ENCODE results near the gene CHIC2. TPM values are rescaled to one million over a fixed set of nuclear protein-coding genes. Genes with fewer than 3 reads are reported as not detected.

CHIC2 gene
- total and polyA plus RNA-seq, 2 of the 4 experiments (the other 2 are of a cell fraction) = 20.4 to 26.3 TPM

DNA sequence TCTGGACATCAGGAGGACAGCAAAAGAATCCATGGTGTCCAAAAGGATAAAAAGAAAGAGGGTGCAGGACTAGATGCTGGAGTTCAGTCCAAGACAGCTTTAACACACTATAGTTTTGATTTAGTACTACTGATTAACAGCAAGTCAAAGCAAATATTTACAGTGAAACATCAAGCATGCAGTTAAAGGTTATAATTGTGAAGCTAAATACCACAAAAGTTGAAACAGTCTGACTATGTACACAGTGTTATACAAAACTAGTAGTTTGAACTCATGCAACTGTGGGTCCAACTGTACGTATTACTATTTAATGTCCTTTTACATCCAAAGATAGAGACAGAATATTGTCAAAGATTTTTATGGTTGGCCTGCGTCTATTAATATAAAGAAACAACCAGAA is 57.6 kb downstream of the CHIC2 start:
- no peak overlapping the region for H2BK15ac ChIP-seq (ENCODE audit: low read depth, low read length)
- H3K4me3 ChIP-seq (ENCODE audit: insufficient read depth, low read depth, low read length) = no peak overlapping the region
- H3K23ac ChIP-seq (ENCODE audit: low read depth, low read length) = peak overlapping the region; percentile 59; the same call in 1 of the 2 replicates
- no TSS peak for BruUV-seq (replicated peaks)
- no peaks in the 10 kb centered on the region for H3K27me3 ChIP-seq (ENCODE audit: control insufficient read depth, insufficient read depth, low read length)
- H4K8ac ChIP-seq (ENCODE audit: low read depth in 2 of 2, low read length in 2 of 2) = no peak overlapping the region
- H3K4ac ChIP-seq (ENCODE audit: low read depth, low read length) = no peak overlapping the region
- no peak overlapping the region for H2AK5ac ChIP-seq (ENCODE audit: low read depth, low read length)
- no peak for TF ChIP-seq FOS (IDR thresholded peaks at IDR 0.05; ENCODE audit: low read depth, low read length)
- TF ChIP-seq BHLHE40 (IDR thresholded peaks at IDR 0.05; ENCODE audit: low read depth, low read length) = no peak
- TF ChIP-seq CEBPB (IDR thresholded peaks at IDR 0.05; ENCODE audit: low read depth, low read length) = no peak
- TF ChIP-seq RFX5 (IDR thresholded peaks at IDR 0.05; ENCODE audit: low read depth, low read length) = no peak
- no peak for TF ChIP-seq CHD1 (IDR thresholded peaks at IDR 0.05; ENCODE audit: low read depth, low read length)
- TF ChIP-seq RCOR1 (IDR thresholded peaks at IDR 0.05; ENCODE audit: insufficient replicate concordance, low read length) = no peak
- TF ChIP-seq RAD21 (IDR thresholded peaks at IDR 0.05; ENCODE audit: low read length) = no peak
- TF ChIP-seq POLR2A (IDR thresholded peaks at IDR 0.05; ENCODE audit: low read depth, low read length) = no peak
- TF ChIP-seq, protein P1, sequence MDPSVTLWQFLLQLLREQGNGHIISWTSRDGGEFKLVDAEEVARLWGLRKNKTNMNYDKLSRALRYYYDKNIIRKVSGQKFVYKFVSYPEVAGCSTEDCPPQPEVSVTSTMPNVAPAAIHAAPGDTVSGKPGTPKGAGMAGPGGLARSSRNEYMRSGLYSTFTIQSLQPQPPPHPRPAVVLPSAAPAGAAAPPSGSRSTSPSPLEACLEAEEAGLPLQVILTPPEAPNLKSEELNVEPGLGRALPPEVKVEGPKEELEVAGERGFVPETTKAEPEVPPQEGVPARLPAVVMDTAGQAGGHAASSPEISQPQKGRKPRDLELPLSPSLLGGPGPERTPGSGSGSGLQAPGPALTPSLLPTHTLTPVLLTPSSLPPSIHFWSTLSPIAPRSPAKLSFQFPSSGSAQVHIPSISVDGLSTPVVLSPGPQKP (IDR thresholded peaks at IDR 0.05; ENCODE audit: borderline replicate concordance, low read depth, low read length) = no peak
- H2BK20ac ChIP-seq (ENCODE audit: low read depth, low read length) = no peak overlapping the region
- H3K36me3 ChIP-seq (ENCODE audit: control insufficient read depth, insufficient read depth, low read length) = peaks cover 9% of the 10 kb centered on the region; the same call in 1 of the 2 replicates
- no peak overlapping the region for H2BK120ac ChIP-seq (ENCODE audit: low read depth, low read length)
- ChIA-PET POLR2A (ENCODE audit: unreplicated experiment) (no interaction called here), CTCF (interaction anchor here (0.5 to 1.1 kb wide), 4 partner anchors 9 to 894 kb away, joined by 3 to 6 read pairs (median 4); no protein-coding TSS in a partner anchor)
- dilution Hi-C loops (cut with HindIII; ENCODE audit: low sequenced_read_pairs, unreplicated experiment) = no loop called here
- H4K5ac ChIP-seq (ENCODE audit: low read depth, low read length) = no peak overlapping the region
- no peak overlapping the region for H3K14ac ChIP-seq (replicated peaks; ENCODE audit: low read depth, low read length)
- in situ Hi-C loops (cut with MboI; ENCODE audit: low sequenced_read_pairs) = no loop called here
- H3K9me3 ChIP-seq (ENCODE audit: control insufficient read depth, insufficient read depth, low read length) = no peaks in the 10 kb centered on the region
- no peak overlapping the region for H4K91ac ChIP-seq (ENCODE audit: insufficient read depth, low read depth, low read length)
- H2AFZ ChIP-seq (replicated peaks; ENCODE audit: low read length, poor library complexity) = no peak overlapping the region
- H3K18ac ChIP-seq (ENCODE audit: low read depth, low read length) = no peak overlapping the region
- WGBS, 2 experiments (ENCODE audit: extremely low coverage in 2 of 2, insufficient read length in 1 of 2) = no CpG with 5 or more reads among the region's 2 CpGs
- H4K20me1 ChIP-seq (ENCODE audit: insufficient read depth, low read length) = no peaks in the 10 kb centered on the region
- H3K4me2 ChIP-seq (ENCODE audit: low read depth, low read length) = no peak overlapping the region
- ATAC-seq (ENCODE audit: low read depth) (no peak), DNase-seq (no peak)
- H3K79me1 ChIP-seq (ENCODE audit: low read depth in 1 of 2, low read length in 2 of 2) = peaks cover 0 to 26% of the 10 kb centered on the region in 2 experiments
- no peak overlapping the region for H3K9ac ChIP-seq (ENCODE audit: low read depth, low read length)
- H2AK9ac ChIP-seq (replicated peaks; ENCODE audit: low read depth, low read length, poor library complexity) = no peak overlapping the region
- intact Hi-C loops (cut with micrococcal nuclease) = loop anchor here (5.0 kb wide), 1 partner anchor 211 kb away; no protein-coding TSS in a partner anchor
- peak overlapping the region; percentile 41 for H2BK5ac ChIP-seq (ENCODE audit: low read depth, low read length, poor library complexity, severe bottlenecking)
- peaks cover 3% of the 10 kb centered on the region; the same call in 1 of the 2 replicates for H3K9me1 ChIP-seq (ENCODE audit: insufficient read depth, low read length)
- H3K4me1 ChIP-seq (ENCODE audit: control insufficient read depth, insufficient read depth, low read length) = peaks cover 2% of the 10 kb centered on the region; the same call in 1 of the 2 replicates
- H3K27ac ChIP-seq (ENCODE audit: insufficient read depth, low read length) = no peak overlapping the region
- H3K56ac ChIP-seq (ENCODE audit: extremely low read depth, insufficient read depth, low read length) = no peak overlapping the region
